ENCODE results near the gene YWHAQ.

YWHAQ gene

DNA sequence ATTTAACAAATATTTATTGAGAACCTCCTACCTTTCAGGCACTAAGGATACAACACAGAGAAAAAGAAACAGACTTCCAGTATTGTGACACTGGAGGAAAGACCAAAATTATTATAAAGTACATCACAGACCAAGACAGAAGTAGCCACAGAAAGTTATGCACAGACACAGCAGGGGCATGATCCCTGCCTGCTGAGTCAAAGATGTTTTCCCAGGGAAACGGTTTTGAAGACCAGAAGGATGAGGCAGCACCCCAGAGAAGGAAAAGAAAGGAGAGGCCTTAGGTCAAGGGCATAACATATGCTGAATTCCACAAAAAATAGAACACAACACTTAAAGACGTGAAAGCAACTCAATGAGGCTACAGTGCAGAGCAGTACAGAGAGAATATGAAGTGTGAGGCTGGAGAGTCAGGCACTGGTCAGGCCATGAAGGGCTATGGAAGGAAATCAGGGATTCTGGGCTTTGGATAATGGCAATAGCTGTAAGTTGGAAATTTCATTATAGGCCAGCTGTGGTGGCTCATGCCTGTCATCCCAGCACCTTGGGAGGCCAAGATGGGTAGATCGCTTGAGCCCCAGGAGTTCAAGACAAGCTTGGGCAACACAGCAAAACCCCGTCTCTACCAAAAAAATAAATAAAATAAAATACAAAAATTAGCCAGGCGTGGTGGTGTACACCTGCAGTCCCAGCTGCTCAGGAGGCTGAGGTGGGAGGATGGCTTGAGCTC is 83.4 kb downstream of the YWHAQ start:
- DNase-seq, result no peak

DNA sequence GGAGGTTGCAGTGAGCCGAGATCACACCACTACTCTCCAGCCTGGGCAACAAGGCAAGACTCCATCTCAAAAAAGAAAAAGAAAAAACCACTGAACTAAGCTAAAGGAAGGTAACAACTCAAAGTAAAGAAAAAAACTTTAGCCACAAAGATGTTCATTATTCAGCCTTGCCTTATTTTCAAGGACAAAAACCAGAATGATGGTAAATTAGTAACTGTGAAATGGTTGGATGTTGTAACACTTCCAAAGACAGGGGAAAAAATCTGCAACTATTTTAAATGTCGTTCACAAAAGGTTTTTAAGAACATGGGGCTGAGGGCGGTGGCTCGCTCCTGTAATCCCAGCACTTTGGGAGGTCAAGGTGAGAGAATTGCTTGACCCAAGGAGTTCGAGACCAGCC is 85.3 kb downstream of the YWHAQ start:
- no peak for DNase-seq

DNA sequence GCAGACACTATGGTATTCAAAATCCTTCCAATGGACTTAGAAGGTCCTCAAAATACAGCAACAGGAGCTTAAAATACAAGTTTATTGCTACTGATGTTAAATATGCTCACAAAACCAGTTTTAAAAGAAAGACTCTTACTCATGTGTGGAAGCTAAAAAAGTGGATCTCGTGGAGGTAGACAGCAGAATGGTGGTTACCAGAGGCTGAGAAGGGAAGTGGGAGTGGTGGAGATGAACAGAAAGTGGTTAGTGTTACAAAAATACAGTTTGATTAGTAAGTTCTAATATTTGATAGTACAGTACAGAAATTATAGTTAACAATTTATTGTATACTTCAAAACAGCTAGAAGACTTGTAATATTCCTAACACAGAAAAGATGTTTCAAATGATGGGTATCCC is 87.2 kb downstream of the YWHAQ start:
- no peak for DNase-seq

DNA sequence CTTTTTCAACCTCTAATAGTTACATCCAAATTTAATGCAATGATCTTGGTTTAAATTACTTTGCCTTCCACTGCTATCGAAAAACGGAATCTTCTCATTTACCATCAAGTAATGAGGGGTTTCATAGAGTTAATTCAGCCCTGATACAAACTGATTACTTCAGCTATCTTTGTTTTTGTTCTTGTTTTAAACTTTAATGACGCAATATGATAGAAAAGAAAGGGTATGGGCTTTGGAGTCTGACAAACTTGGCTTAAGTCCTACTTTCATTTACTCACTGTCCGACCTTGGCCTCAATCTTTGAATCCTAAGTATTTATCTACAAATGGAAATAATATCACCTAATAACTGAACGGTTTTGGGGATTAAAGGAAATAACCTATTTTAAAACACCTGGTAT is 91.3 kb downstream of the YWHAQ start:
- no peak for DNase-seq

DNA sequence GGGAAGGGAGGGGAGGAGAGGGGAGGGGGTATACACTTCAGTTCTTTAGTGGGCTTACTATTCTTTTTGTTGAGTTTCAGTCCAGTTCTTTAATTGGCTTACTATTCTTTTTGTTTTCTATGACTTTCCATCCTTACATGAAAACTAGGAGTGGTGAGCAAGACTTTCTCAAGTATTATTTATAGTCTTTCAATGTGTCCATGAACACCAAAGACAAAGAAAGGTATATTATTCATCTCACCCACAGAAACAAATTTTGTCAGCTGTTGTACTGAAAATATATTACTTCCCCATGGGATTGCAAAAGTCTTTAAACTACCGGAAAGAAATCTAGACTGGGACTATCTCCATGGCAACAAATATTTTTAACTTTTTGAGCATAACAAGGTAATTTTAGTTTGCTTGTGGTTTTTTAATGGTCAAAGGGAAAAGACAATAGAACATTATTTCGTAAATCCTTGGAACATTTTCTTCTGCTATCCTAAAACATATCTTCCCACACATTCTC is 92.7 kb downstream of the YWHAQ start:
- DNase-seq, result no peak

DNA sequence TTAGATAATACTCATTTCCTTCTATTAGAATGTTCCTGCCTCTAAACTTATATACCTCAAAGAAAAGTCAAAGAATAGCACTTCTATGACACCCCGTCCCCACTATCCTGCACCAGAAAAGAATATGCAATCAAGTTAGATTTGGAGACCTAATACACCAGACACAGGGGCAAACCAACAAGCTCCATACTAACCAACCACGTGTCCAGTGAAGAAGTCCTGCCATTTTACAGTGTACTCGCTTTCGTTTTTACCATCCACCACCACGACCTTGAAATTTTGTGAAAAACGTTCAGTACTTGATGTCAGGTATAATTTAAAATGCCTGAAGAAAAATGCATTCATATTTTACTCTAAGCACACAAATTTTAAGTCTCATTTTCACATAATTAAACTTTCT is 94.3 kb downstream of the YWHAQ start:
- no peak for DNase-seq

DNA sequence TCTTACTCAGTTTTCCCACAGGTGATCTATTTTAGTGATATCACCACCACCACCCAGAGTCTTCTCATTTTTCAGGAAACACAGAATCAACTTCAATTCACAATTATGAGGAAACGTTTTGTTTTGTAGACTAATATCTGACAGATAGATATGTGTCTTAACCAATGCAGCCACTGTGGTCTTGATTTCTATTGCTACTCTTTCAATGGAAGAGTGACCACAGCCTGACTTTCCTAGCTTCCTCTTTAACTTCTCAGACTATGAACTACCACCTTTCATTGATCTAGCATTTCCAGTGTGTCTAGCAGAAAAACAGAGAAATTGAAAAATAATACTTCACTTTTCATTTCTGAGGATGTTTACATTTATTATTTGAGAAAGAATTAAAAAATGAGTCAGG is 95.6 kb downstream of the YWHAQ start:
- no peak for DNase-seq
